ENCODE results near the gene AP4B1. TPM values are rescaled to one million over a fixed set of nuclear protein-coding genes. Genes with fewer than 3 reads are reported as not detected.

Gene AP4B1
- total RNA-seq, 1 experiment from 2014 or later, result 14.2 TPM

DNA sequence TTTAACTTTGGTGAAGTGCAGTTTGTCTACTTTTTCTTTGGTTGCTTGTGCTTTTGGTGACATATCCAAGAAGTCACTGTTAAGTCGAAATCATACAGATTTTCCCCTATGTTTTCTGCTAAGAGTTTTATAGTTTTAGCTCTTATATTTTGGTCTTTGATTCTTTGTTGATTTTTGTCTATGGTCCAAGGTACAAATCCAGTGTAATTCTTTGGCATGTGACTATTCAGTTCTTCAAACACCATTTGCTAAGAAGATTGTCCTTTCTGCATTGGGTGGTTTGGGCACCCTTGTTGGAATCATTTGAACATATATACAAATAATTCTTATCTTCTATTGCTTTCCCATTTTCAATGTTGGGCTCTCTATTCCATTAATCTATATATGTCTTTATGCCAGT is 40.7 kb upstream of the AP4B1 start:
- no peak overlapping the region for H3K27ac Mint-ChIP-seq
- H3K36me3 Mint-ChIP-seq, result peaks cover 20% of the 10 kb centered on the region
- POLR2A ChIA-PET, result no interaction called here
- no peak for ATAC-seq
- no peak overlapping the region for H3K4me3 Mint-ChIP-seq
- H3K9me3 Mint-ChIP-seq, result no peaks in the 10 kb centered on the region
- CTCF ChIA-PET, result interaction anchor here (1.1 to 2.4 kb wide), 2 partner anchors 34 to 401 kb away, joined by 3 to 7 read pairs; partner anchors contain the start of gene OLFML3
- TF ChIP-seq IRF1 (CRISPR knock-in tag; IDR thresholded peaks at IDR 0.05) (no peak), ZNF263 (CRISPR knock-in tag; IDR thresholded peaks at IDR 0.05; ENCODE audit: low read depth) (no peak), TEAD1 (CRISPR knock-in tag; IDR thresholded peaks at IDR 0.05) (no peak), GTF2I (CRISPR knock-in tag; conservative IDR thresholded peaks at IDR 0.05) (no peak), MXD4 (CRISPR knock-in tag; IDR thresholded peaks at IDR 0.05; ENCODE audit: borderline replicate concordance) (no peak), ZNF138 (CRISPR knock-in tag; conservative IDR thresholded peaks at IDR 0.05) (no peak), FOXP1 (CRISPR knock-in tag; IDR thresholded peaks at IDR 0.05; ENCODE audit: borderline replicate concordance) (no peak), ETV6 (CRISPR knock-in tag; IDR thresholded peaks at IDR 0.05) (no peak), ZMAT4 (CRISPR knock-in tag; IDR thresholded peaks at IDR 0.05) (no peak), NR2C2 (CRISPR knock-in tag; IDR thresholded peaks at IDR 0.05) (no peak), MYBL2 (CRISPR knock-in tag; IDR thresholded peaks at IDR 0.05) (no peak), FOXJ3 (CRISPR knock-in tag; IDR thresholded peaks at IDR 0.05; ENCODE audit: borderline replicate concordance) (no peak), CTCF (IDR thresholded peaks at IDR 0.05) (no peak), IRF2 (CRISPR knock-in tag; IDR thresholded peaks at IDR 0.05; ENCODE audit: borderline replicate concordance, low read depth) (no peak)
- TF ChIP-seq, protein P1, sequence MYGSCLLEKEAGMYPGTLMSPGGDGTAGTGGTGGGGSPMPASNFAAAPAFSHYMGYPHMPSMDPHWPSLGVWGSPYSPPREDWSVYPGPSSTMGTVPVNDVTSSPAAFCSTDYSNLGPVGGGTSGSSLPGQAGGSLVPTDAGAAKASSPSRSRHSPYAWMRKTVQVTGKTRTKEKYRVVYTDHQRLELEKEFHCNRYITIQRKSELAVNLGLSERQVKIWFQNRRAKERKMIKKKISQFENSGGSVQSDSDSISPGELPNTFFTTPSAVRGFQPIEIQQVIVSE (CRISPR knock-in tag; IDR thresholded peaks at IDR 0.05; ENCODE audit: borderline replicate concordance), result no peak
- TF ChIP-seq, protein P2, sequence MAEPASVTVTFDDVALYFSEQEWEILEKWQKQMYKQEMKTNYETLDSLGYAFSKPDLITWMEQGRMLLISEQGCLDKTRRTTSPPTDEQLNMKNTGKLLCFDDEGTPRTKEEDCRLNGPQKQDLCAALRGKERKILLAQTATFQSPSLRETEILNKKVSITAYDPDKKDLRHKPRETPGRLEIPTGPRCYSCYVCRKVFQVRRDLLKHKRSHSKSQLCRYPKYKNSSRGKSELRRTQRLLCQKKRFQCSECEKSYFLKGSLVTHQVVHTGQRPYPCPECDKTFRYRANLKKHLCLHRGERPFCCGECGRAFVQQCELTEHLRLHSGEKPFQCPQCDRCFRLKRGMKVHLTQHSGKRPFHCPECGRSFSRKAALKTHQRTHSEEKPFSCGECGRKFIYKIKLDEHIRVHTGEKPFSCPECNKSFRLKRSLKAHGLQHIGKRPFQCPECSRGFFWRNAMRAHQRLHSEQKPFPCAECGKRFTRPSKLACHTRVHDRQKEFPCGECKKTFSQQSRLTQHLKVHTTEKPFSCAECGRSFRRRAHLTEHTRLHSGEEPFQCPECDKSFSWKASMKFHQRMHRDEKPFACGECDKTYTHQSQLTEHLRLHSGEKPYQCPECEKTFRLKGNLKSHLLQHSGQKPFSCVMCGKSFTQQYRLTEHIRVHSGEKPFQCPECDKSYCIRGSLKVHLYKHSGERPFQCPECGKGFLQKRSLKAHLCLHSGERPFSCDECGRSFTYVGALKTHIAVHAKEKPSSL (CRISPR knock-in tag; conservative IDR thresholded peaks at IDR 0.05), result no peak
- H3K4me1 Mint-ChIP-seq, result peaks cover 23% of the 10 kb centered on the region
- DNase-seq (ENCODE audit: low spot score), result no peak
- H3K27me3 Mint-ChIP-seq (ENCODE audit: low read depth), result no peaks in the 10 kb centered on the region

DNA sequence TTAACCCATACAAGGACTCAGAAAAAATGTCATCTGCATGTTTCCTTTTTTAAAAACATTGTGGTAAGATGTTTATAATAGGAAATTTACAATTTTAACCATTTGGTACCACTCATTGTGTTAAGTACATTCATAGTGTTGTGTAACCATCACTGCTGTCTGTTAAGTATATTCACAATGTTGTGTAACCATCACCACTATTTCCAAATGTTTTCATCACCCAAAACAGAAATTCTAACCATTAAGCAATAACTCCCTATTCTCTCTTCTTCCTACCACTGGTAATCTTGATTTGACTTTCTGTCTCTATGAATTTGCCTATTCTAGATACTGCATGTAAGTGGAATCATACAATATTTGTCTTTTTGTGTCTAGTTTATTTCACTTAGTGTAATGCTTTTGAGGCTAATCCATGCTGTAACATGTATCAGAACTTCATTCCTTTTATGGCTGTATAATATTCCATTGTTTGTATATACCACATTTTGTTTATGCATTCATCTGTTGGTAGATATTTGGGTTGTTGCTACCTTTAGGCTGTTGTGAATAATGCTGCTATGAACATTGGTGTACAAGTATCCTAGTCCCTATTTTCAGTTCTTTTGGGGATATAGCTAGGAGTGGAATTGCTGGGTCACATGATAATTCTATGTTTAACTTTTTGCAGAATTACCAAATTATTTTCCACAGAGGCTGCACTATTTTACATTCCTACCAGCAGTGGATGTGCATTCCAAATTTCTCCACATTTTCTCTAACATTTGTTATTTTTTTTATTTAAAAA is 38.6 kb upstream of the AP4B1 start:
- CTCF ChIA-PET, result no interaction called here
- no peak for TF ChIP-seq NFATC4 (CRISPR knock-in tag; IDR thresholded peaks at IDR 0.05)
- TF ChIP-seq EMX1 (CRISPR knock-in tag; IDR thresholded peaks at IDR 0.05), result no peak
- TF ChIP-seq ESRRA (CRISPR knock-in tag; IDR thresholded peaks at IDR 0.05; ENCODE audit: borderline replicate concordance), result no peak
- TF ChIP-seq E2F5 (CRISPR knock-in tag; IDR thresholded peaks at IDR 0.05), result no peak
- no peak for TF ChIP-seq ZNF219 (CRISPR knock-in tag; IDR thresholded peaks at IDR 0.05; ENCODE audit: borderline replicate concordance)
- no peak for TF ChIP-seq MAX (CRISPR knock-in tag; IDR thresholded peaks at IDR 0.05)
- TF ChIP-seq ATF3 (CRISPR knock-in tag; conservative IDR thresholded peaks at IDR 0.05), result no peak
- TF ChIP-seq, protein P3, sequence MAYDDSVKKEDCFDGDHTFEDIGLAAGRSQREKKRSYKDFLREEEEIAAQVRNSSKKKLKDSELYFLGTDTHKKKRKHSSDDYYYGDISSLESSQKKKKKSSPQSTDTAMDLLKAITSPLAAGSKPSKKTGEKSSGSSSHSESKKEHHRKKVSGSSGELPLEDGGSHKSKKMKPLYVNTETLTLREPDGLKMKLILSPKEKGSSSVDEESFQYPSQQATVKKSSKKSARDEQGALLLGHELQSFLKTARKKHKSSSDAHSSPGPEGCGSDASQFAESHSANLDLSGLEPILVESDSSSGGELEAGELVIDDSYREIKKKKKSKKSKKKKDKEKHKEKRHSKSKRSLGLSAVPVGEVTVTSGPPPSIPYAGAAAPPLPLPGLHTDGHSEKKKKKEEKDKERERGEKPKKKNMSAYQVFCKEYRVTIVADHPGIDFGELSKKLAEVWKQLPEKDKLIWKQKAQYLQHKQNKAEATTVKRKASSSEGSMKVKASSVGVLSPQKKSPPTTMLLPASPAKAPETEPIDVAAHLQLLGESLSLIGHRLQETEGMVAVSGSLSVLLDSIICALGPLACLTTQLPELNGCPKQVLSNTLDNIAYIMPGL (CRISPR knock-in tag; IDR thresholded peaks at IDR 0.05), result no peak
- TF ChIP-seq ZNF671 (CRISPR knock-in tag; IDR thresholded peaks at IDR 0.05), result no peak
- TF ChIP-seq RELA (CRISPR knock-in tag; IDR thresholded peaks at IDR 0.05; ENCODE audit: borderline replicate concordance), result no peak
- TF ChIP-seq ZNF263 (CRISPR knock-in tag; IDR thresholded peaks at IDR 0.05; ENCODE audit: low read depth), result no peak

More for the DNA sequence above, 38.6 kb upstream of the AP4B1 start:
- Mint-ChIP-seq H3K36me3 (peaks cover 22% of the 10 kb centered on the region), H3K9me3 (no peaks in the 10 kb centered on the region), H3K27me3 (ENCODE audit: low read depth) (no peaks in the 10 kb centered on the region), H3K4me1 (peaks cover 29% of the 10 kb centered on the region), H3K27ac (no peak overlapping the region), H3K4me3 (no peak overlapping the region)
- ATAC-seq, result no peak
- no peak for DNase-seq (ENCODE audit: low spot score)
- POLR2A ChIA-PET, result no interaction called here
